NCI-H526 treated with DMSO at 0.1 percent for 48 hours (cell line): ENCODE data around the gene TXNRD2.

ENCODE experiments used
- DNase-seq: peaks from one replicate; lab custom pipeline; 2025; lab: John Stamatoyannopoulos, UW

TXNRD2 gene

GRCh38 chr22:19966908-19967750 lies 25.5 kb upstream of the TXNRD2 start:
- DNase-seq = no peak

GRCh38 chr22:19965771-19966709 lies 24.4 kb upstream of the TXNRD2 start:
- DNase-seq = no peak

GRCh38 chr22:19964701-19965386 lies 23.2 kb upstream of the TXNRD2 start:
- DNase-seq = no peak

- DNase-seq = no peak
Measured at GRCh38 chr22:19963863-19964642, 22.4 kb upstream of the TXNRD2 start.

GRCh38 chr22:19962909-19963806 lies 21.5 kb upstream of the TXNRD2 start:
- DNase-seq = peak; percentile 27

- peak; percentile 67 for DNase-seq
Measured at GRCh38 chr22:19962246-19962908, 20.8 kb upstream of the TXNRD2 start.

GRCh38 chr22:19961868-19962245 lies 20.2 kb upstream of the TXNRD2 start:
- DNase-seq = no peak

- no peak for DNase-seq
Measured at GRCh38 chr22:19961201-19961580, 19.6 kb upstream of the TXNRD2 start.

GRCh38 chr22:19960491-19961200 lies 19.0 kb upstream of the TXNRD2 start:
- no peak for DNase-seq

GRCh38 chr22:19959587-19960490 lies 18.2 kb upstream of the TXNRD2 start:
- DNase-seq = no peak

GRCh38 chr22:19959043-19959586 lies 17.5 kb upstream of the TXNRD2 start:
- no peak for DNase-seq

GRCh38 chr22:19958083-19959042 lies 16.7 kb upstream of the TXNRD2 start:
- DNase-seq = no peak

- no peak for DNase-seq
Measured at GRCh38 chr22:19957445-19957844, 15.8 kb upstream of the TXNRD2 start.

- DNase-seq = no peak
Measured at GRCh38 chr22:19955241-19956128, 13.9 kb upstream of the TXNRD2 start.

GRCh38 chr22:19951346-19951745 lies 9.7 kb upstream of the TXNRD2 start:
- no peak for DNase-seq
